K562 (cell line): ENCODE results near the gene RRAGD. TPM values are rescaled to one million over a fixed set of nuclear protein-coding genes. Genes with fewer than 3 reads are reported as not detected.

Experiments used
- ATAC-seq: fragments of 200-7000 bp; cut with Tn5 transposase; 3 replicates; pipeline ENCODE4 v1.9.1; 2020; ENCODE audit warnings: moderate library complexity
- BruUV-seq: library from RNA; stranded (reverse); fragments of 400-500 nt; replicated peaks from 2 replicates; lab custom pipeline; 2021; lab: Mats Ljungman, UMichigan
- CTCF ChIA-PET: fragments of 300-600 bp; formaldehyde crosslinking; extraction: SDS; loops from one replicate; lab custom pipeline; 2021; ENCODE audit warnings: low intra/inter-chr PET ratio; lab: Yijun Ruan, JAX
- POLR2A ChIA-PET: fragments of 300-600, 350-650 bp; sonication (Branson Sonifier 250); formaldehyde crosslinking; extraction: SDS; loops from one replicate; lab custom pipeline; 2021; ENCODE audit warnings: antibody characterized with exemption, inconsistent platforms; lab: Yijun Ruan, JAX
- DNase-seq, 4 experiments: peaks; one replicate each; pipeline versions ENCODE4 v3.0.0 to v3.0.0-alpha.2; 2011 to 2018; ENCODE audit warnings: low spot score in 3 of 4, mixed read lengths in 3 of 4; ENCODE audit errors: extremely low read depth in 1 of 4
- FAIRE-seq: peaks from 2 replicates; lab custom pipeline; 2011; peaks lifted over from hg19 to GRCh38; lab: Jason Lieb, UNC
- H2AFZ ChIP-seq: 2 replicates; pipeline ENCODE4 v1.6.0; 2011; ENCODE audit warnings: low read depth, low read length, control low read depth, inconsistent platforms
- H3K27ac ChIP-seq: fragments of 200-600 bp; 3 replicates; pipeline ENCODE4 v1.8.0; 2011; ENCODE audit warnings: low read depth, mild to moderate bottlenecking, control low read depth, inconsistent platforms, low read length, moderate library complexity, mixed read lengths; ENCODE audit errors: extremely low read depth
- H3K27me3 ChIP-seq, 2 experiments: fragments of 300-600 bp in 1 of 2; 2 replicates in 1 of 2; 3 replicates in 1 of 2; pipeline versions ENCODE4 v1.6.0 to v1.8.0; 2011; ENCODE audit warnings: inconsistent platforms in 2 of 2, low read length in 2 of 2, mild to moderate bottlenecking in 1 of 2, mixed read lengths in 1 of 2, moderate library complexity in 1 of 2; ENCODE audit not compliant: control insufficient read depth in 2 of 2, insufficient read depth in 2 of 2
- H3K36me3 ChIP-seq: fragments of 300-600 bp; 3 replicates; pipeline ENCODE4 v1.8.0; 2011; ENCODE audit warnings: mild to moderate bottlenecking, low read length, inconsistent platforms; ENCODE audit not compliant: control insufficient read depth, insufficient read depth
- H3K4me1 ChIP-seq, 2 experiments: fragments of 200-600 bp in 1 of 2; replicated peaks in 1 of 2; 2 replicates in 1 of 2; 3 replicates in 1 of 2; pipeline versions ENCODE4 v1.5.1 to v1.8.0; 2011; ENCODE audit warnings: inconsistent platforms in 2 of 2, low read length in 2 of 2, mild to moderate bottlenecking in 1 of 2, mixed read lengths in 1 of 2, moderate library complexity in 1 of 2; ENCODE audit not compliant: control insufficient read depth in 2 of 2, insufficient read depth in 2 of 2
- H3K4me2 ChIP-seq: 2 replicates; pipeline ENCODE4 v1.6.1; 2011; ENCODE audit warnings: low read length, control low read depth, inconsistent platforms, mixed read lengths; ENCODE audit not compliant: insufficient read depth
- H3K4me3 ChIP-seq: fragments of 200-600 bp; sonication (generic), shearing (Covaris generic); 2 replicates; pipeline ENCODE4 v1.5.1; 2016; ENCODE audit warnings: control low read depth, inconsistent platforms
- H3K79me2 ChIP-seq: fragments of 200-600 bp; 3 replicates; pipeline ENCODE4 v1.8.0; 2011; ENCODE audit warnings: low read length, inconsistent platforms; ENCODE audit not compliant: control insufficient read depth, insufficient read depth
- H3K9ac ChIP-seq, 2 experiments: 2 replicates each; pipeline versions ENCODE4 v1.6.0 to v1.6.1; 2011; ENCODE audit warnings: low read depth in 2 of 2, low read length in 2 of 2, control low read depth in 1 of 2, inconsistent platforms in 1 of 2, mild to moderate bottlenecking in 1 of 2, mixed read lengths in 1 of 2; ENCODE audit not compliant: insufficient read depth in 1 of 2
- H3K9me1 ChIP-seq: one replicate; pipeline ENCODE4 v1.6.0; 2011; ENCODE audit warnings: inconsistent platforms, mild to moderate bottlenecking, low read length, moderate library complexity; ENCODE audit not compliant: control insufficient read depth, insufficient read depth
- H3K9me3 ChIP-seq: replicated peaks from 2 replicates; pipeline ENCODE4 v1.5.1; 2011; ENCODE audit warnings: low read depth, low read length, inconsistent platforms; ENCODE audit not compliant: control insufficient read depth, insufficient read depth
- H4K20me1 ChIP-seq: replicated peaks from 2 replicates; pipeline ENCODE4 v1.6.1; 2011; ENCODE audit warnings: low read length, inconsistent platforms, mixed read lengths; ENCODE audit not compliant: control insufficient read depth, insufficient read depth
- CBX5 ChIP-seq: IDR thresholded peaks from 2 replicates; pipeline ENCODE4 v1.6.1; 2014; ENCODE audit warnings: low read depth, borderline replicate concordance
- E2F5 ChIP-seq: sonication (generic); formaldehyde crosslinking; IDR thresholded peaks from 2 replicates; pipeline ENCODE4 v1.8.0; 2022; ENCODE audit warnings: mild to moderate bottlenecking, missing genetic modification reagents
- KLF13 ChIP-seq: fragments of 450-650 bp; IDR thresholded peaks from 2 replicates; pipeline ENCODE4 v1.6.1; 2016; ENCODE audit warnings: missing genetic modification characterization, low read depth, mild to moderate bottlenecking, missing compliant biosample characterization, moderate library complexity, borderline replicate concordance
- LEF1 ChIP-seq: fragments of 450-650 bp; IDR thresholded peaks from 2 replicates; pipeline ENCODE4 v1.6.1; 2016; ENCODE audit warnings: mild to moderate bottlenecking
- TCF3 ChIP-seq: sonication (generic); formaldehyde crosslinking; IDR thresholded peaks from 2 replicates; pipeline ENCODE4 v1.4.0; 2020; ENCODE audit warnings: mild to moderate bottlenecking, missing genetic modification reagents
- WGBS: fragments of 100-300 bp; shearing (Covaris generic); methylation state at CpG from one replicate; pipeline ENCODE4 v1.1.6; 2016; ENCODE audit warnings: low coverage, mixed read lengths; ENCODE audit not compliant: insufficient coverage; ENCODE audit errors: missing lambda C conversion rate; 5-methylcytosine and 5-hydroxymethylcytosine counted together
- in situ Hi-C: fragments of 300-500 bp; cut with MboI; formaldehyde crosslinking; loops from 4 replicates; pipeline ENCODE4 v1.15.0; 2018; ENCODE audit warnings: inconsistent platforms, mixed read lengths
- intact Hi-C: fragments of 100-400 bp; cut with micrococcal nuclease; formaldehyde crosslinking; loops from 2 replicates; pipeline ENCODE4 v1.14.2; 2022
- polyA plus RNA-seq, 8 experiments: library from polyadenylated mRNA; depleted of rRNA in 4 of 8; stranded (reverse) in 5 of 8; unstranded in 3 of 8; fragments of >200 nt; fragmentation: Nextera tagmentation in 2 of 8; fragmentation: Illumina TruSeq in 1 of 8; extraction: Ambion mirVana in 2 of 8; extraction: Trizol in 1 of 8; gene quantifications; 2 replicates each; pipeline versions ENCODE4 v1.2.1 to v1.2.3, GENCODE V29; 2011 to 2014; ENCODE audit warnings: inconsistent platforms in 1 of 8, missing spikeins in 1 of 8
- total RNA-seq, 7 experiments: library from RNA; depleted of rRNA in 6 of 7; stranded (reverse); fragments of >200 nt in 6 of 7; fragmentation: Illumina TruSeq in 2 of 7; extraction: Trizol in 2 of 7; gene quantifications; 2 replicates each; pipeline versions ENCODE4 v1.2.1 to v1.2.3, GENCODE V29; 2011 to 2021; ENCODE audit warnings: low replicate concordance in 1 of 7

Gene RRAGD
- total and polyA plus RNA-seq, 9 of the 15 experiments (the other 6 are each of a cell fraction or from before 2014, with no cell fraction given): 0.03 to 0.07 (median 0.04) TPM; not detected in 6

- H3K27me3 ChIP-seq: peaks cover 19 to 30% of the 10 kb centered on the region in 2 experiments
- H3K9ac ChIP-seq: no peak overlapping the region
- H3K9me3 ChIP-seq: no peaks in the 10 kb centered on the region
- no peak for ATAC-seq
- DNase-seq: no peak
- no peak overlapping the region for H3K4me3 ChIP-seq
- no peak overlapping the region for H3K4me2 ChIP-seq
- no peaks in the 10 kb centered on the region for H3K9me1 ChIP-seq
- no peaks in the 10 kb centered on the region for H3K79me2 ChIP-seq
- WGBS: 2% methylated on average over 3 of the region's 3 CpGs
- TF ChIP-seq KLF13 (tag): no peak
- no peak for TF ChIP-seq E2F5
- TF ChIP-seq LEF1: no peak
- no peak for TF ChIP-seq TCF3
- no peak for TF ChIP-seq CBX5
- CTCF ChIA-PET: no interaction called here
- no TSS peak for BruUV-seq
- POLR2A ChIA-PET: interaction anchor here (0.6 kb wide), 1 partner anchor 276 kb away, joined by 3 read pairs; no protein-coding TSS in a partner anchor
- no peak for FAIRE-seq
- H3K36me3 ChIP-seq: no peaks in the 10 kb centered on the region
- H3K4me1 ChIP-seq: peaks cover 5 to 13% of the 10 kb centered on the region in 2 experiments; a peak in 3 of 5 replicates
- H3K27ac ChIP-seq: no peak overlapping the region
- no peak overlapping the region for H2AFZ ChIP-seq
- 0 out of 2 replicates have a peak, but pooled peaks cover 8% of the 10 kb centered on the region for H4K20me1 ChIP-seq
- in situ Hi-C loops: loop anchor here (5.0 kb wide), 1 partner anchor 178 kb away; no protein-coding TSS in a partner anchor
- intact Hi-C loops: loop anchor here (5.0 kb wide), 2 partner anchors 122 to 163 kb away; no protein-coding TSS in a partner anchor
Observed at GRCh38 chr6:89434150-89434499, 22.1 kb upstream of the RRAGD start.
